B cell (primary cell): Measurements from ENCODE around the gene RNF17. TPM values are rescaled to one million over a fixed set of nuclear protein-coding genes. Genes with fewer than 3 reads are reported as not detected.

Experiments
- ATAC-seq: fragments of 200-7000 bp; cut with Tn5 transposase; one replicate; pipeline ENCODE4 v1.10.0; 2021; ENCODE audit warnings: low read depth, mild to moderate bottlenecking, moderate number of reproducible peaks, moderate library complexity
- CTCF ChIA-PET: fragments of 350-600 bp; sonication (Branson Sonifier 250); formaldehyde crosslinking; loops from one replicate; lab custom pipeline; 2021; ENCODE audit warnings: antibody characterized with exemption, inconsistent platforms; lab: Charles Lee
- POLR2A ChIA-PET: fragments of 350-600 bp; sonication (Branson Sonifier 250); formaldehyde crosslinking; loops from one replicate; lab custom pipeline; 2021; ENCODE audit warnings: antibody characterized with exemption; lab: Charles Lee
- DNase-seq: peaks from one replicate; pipeline ENCODE4 v3.0.0; 2013
- H2AFZ ChIP-seq: 2 replicates; pipeline ENCODE4 v1.6.1; 2012; ENCODE audit warnings: mild to moderate bottlenecking, low read depth, low read length; ENCODE audit not compliant: insufficient read depth, poor library complexity, severe bottlenecking
- H3K27ac ChIP-seq, 2 donors: 1 replicate in 1 of 2; 2 replicates in 1 of 2; pipeline ENCODE4 v1.5.1; 2012 to 2013; ENCODE audit warnings: low read length in 2 of 2, mild to moderate bottlenecking in 2 of 2, moderate library complexity in 1 of 2
- H3K27me3 ChIP-seq, 4 experiments: fragments of 200-600 bp in 1 of 4; sonication (generic) in 1 of 4; replicated peaks in 1 of 4; 1 replicate in 2 of 4; 2 replicates in 2 of 4; pipeline versions ENCODE4 v1.6.1 to v1.7.0; 2013 to 2016; ENCODE audit warnings: low read length in 3 of 4, mild to moderate bottlenecking in 2 of 4, mixed read lengths in 1 of 4, moderate library complexity in 1 of 4; ENCODE audit not compliant: insufficient read depth in 4 of 4, control insufficient read depth in 3 of 4; ENCODE audit errors: control extremely low read depth in 1 of 4
- H3K36me3 ChIP-seq, 2 experiments: replicated peaks in 1 of 2; 1 replicate in 1 of 2; 2 replicates in 1 of 2; pipeline versions ENCODE4 v1.6.1 to v1.7.1; 2013; ENCODE audit warnings: low read length in 1 of 2; ENCODE audit not compliant: insufficient read depth in 2 of 2, control insufficient read depth in 1 of 2; ENCODE audit errors: control extremely low read depth in 1 of 2, extremely low read depth in 1 of 2
- H3K4me1 ChIP-seq, 2 donors: fragments of 200-600 bp in 1 of 2; sonication (generic) in 1 of 2; 1 replicate in 1 of 2; 2 replicates in 1 of 2; pipeline versions ENCODE4 v1.5.1 to v1.6.1; 2013 to 2017; ENCODE audit warnings: low read length in 2 of 2; ENCODE audit not compliant: control insufficient read depth in 2 of 2, insufficient read depth in 2 of 2
- H3K4me2 ChIP-seq: replicated peaks from 2 replicates; pipeline ENCODE3; 2012; ENCODE audit warnings: mild to moderate bottlenecking, low read depth, low read length; ENCODE audit not compliant: poor library complexity, severe bottlenecking
- H3K4me3 ChIP-seq, 5 experiments: fragments of 200-600 bp in 1 of 5; sonication (generic) in 1 of 5; 1 replicate in 3 of 5; 2 replicates in 2 of 5; pipeline versions ENCODE4 v1.5.1 to v1.7.0; 2011 to 2016; ENCODE audit warnings: low read length in 4 of 5, mild to moderate bottlenecking in 4 of 5, low read depth in 2 of 5, control low read depth in 1 of 5, moderate library complexity in 1 of 5; ENCODE audit not compliant: insufficient read depth in 1 of 5; ENCODE audit errors: control extremely low read depth in 1 of 5, extremely low read depth in 1 of 5
- H3K79me2 ChIP-seq: fragments of 200-600 bp; sonication (generic); one replicate; pipeline ENCODE4 v1.6.0; 2016; ENCODE audit warnings: low read length; ENCODE audit not compliant: control insufficient read depth, insufficient read depth
- H3K9ac ChIP-seq: fragments of 200-600 bp; sonication (generic); 2 replicates; pipeline ENCODE4 v1.6.1; 2017; ENCODE audit warnings: mild to moderate bottlenecking, low read length, moderate library complexity
- H3K9me3 ChIP-seq, 3 donors: one replicate each; pipeline versions ENCODE4 v1.6.1 to v1.7.1; 2013; ENCODE audit warnings: low read length in 2 of 3; ENCODE audit not compliant: control insufficient read depth in 2 of 3, insufficient read depth in 1 of 3; ENCODE audit errors: control extremely low read depth in 1 of 3
- H4K20me1 ChIP-seq: 2 replicates; pipeline ENCODE4 v1.6.0; 2012; ENCODE audit warnings: mild to moderate bottlenecking, low read length; ENCODE audit not compliant: insufficient read depth, control insufficient read depth, poor library complexity, severe bottlenecking
- H3K27ac Mint-ChIP-seq: one replicate; pipeline ENCODE4 v1.8.0; 2021; ENCODE audit warnings: mixed read lengths
- H3K27me3 Mint-ChIP-seq: one replicate; pipeline ENCODE4 v1.8.0; 2021; ENCODE audit warnings: mixed read lengths
- H3K4me1 Mint-ChIP-seq: one replicate; pipeline ENCODE4 v1.8.0; 2021; ENCODE audit warnings: mixed read lengths
- H3K4me3 Mint-ChIP-seq: one replicate; pipeline ENCODE4 v1.8.0; 2021; ENCODE audit warnings: mixed read lengths
- H3K9me3 Mint-ChIP-seq: one replicate; pipeline ENCODE4 v1.8.0; 2022; ENCODE audit warnings: mixed read lengths; ENCODE audit not compliant: insufficient read depth
- EZH2 ChIP-seq: IDR thresholded peaks from 2 replicates; pipeline ENCODE4 v1.6.1; 2012; ENCODE audit warnings: borderline replicate concordance, low read depth, mild to moderate bottlenecking, moderate library complexity, low read length; ENCODE audit not compliant: insufficient read depth, poor library complexity, severe bottlenecking
- WGBS: methylation state at CpG from one replicate; pipeline ENCODE4 v1.1.5; 2013; ENCODE audit warnings: missing lambda C conversion rate; ENCODE audit not compliant: insufficient coverage; 5-methylcytosine and 5-hydroxymethylcytosine counted together
- intact Hi-C: fragments of 100-400 bp; cut with micrococcal nuclease; formaldehyde crosslinking; loops from one replicate; pipeline ENCODE4 v1.10.0; 2022
- polyA minus RNA-seq: library from RNA; depleted of rRNA, polyadenylated mRNA; stranded (reverse); fragments of >200 nt; gene quantifications from 2 replicates; pipeline ENCODE4 v1.2.3, GENCODE V29; 2012
- polyA plus RNA-seq: library from polyadenylated mRNA; depleted of rRNA; stranded (reverse); fragments of >200 nt; gene quantifications from 2 replicates; pipeline ENCODE4 v1.2.3, GENCODE V29; 2012
- total RNA-seq, 2 donors: library from RNA; stranded (reverse); fragments of 120-200 nt in 1 of 2; gene quantifications; 1 replicate in 1 of 2; 2 replicates in 1 of 2; pipeline versions ENCODE4 v1.2.3 to v1.2.4, GENCODE V29; 2013 to 2022
- TF ChIP-seq, protein P1 (sequence below): fragments of 200-600 bp; IDR thresholded peaks from one replicate; pipeline ENCODE4 v1.8.0; 2022; ENCODE audit warnings: antibody characterized with exemption, mild to moderate bottlenecking

Gene RNF17, protein sequence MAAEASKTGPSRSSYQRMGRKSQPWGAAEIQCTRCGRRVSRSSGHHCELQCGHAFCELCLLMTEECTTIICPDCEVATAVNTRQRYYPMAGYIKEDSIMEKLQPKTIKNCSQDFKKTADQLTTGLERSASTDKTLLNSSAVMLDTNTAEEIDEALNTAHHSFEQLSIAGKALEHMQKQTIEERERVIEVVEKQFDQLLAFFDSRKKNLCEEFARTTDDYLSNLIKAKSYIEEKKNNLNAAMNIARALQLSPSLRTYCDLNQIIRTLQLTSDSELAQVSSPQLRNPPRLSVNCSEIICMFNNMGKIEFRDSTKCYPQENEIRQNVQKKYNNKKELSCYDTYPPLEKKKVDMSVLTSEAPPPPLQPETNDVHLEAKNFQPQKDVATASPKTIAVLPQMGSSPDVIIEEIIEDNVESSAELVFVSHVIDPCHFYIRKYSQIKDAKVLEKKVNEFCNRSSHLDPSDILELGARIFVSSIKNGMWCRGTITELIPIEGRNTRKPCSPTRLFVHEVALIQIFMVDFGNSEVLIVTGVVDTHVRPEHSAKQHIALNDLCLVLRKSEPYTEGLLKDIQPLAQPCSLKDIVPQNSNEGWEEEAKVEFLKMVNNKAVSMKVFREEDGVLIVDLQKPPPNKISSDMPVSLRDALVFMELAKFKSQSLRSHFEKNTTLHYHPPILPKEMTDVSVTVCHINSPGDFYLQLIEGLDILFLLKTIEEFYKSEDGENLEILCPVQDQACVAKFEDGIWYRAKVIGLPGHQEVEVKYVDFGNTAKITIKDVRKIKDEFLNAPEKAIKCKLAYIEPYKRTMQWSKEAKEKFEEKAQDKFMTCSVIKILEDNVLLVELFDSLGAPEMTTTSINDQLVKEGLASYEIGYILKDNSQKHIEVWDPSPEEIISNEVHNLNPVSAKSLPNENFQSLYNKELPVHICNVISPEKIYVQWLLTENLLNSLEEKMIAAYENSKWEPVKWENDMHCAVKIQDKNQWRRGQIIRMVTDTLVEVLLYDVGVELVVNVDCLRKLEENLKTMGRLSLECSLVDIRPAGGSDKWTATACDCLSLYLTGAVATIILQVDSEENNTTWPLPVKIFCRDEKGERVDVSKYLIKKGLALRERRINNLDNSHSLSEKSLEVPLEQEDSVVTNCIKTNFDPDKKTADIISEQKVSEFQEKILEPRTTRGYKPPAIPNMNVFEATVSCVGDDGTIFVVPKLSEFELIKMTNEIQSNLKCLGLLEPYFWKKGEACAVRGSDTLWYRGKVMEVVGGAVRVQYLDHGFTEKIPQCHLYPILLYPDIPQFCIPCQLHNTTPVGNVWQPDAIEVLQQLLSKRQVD (N-terminal part only)
- total RNA-seq (not detected in 2 replicates), polyA plus RNA-seq (0.12 TPM in 1 of 2 replicates, not detected in the other), polyA minus RNA-seq (0.34 TPM in 1 of 2 replicates, not detected in the other)
- 0.05 TPM for total RNA-seq (2013)

GRCh38 chr13:24763596-24764275 is at the start of gene RNF17:
Gene RNF17 (plus strand): TSS chr13:24764169. CDS start chr13:24764204, 35 bp downstream.
- H3K27ac Mint-ChIP-seq, result no peak within 1 kb of the TSS
- Histone ChIP-seq H3K9ac (no peak within 1 kb of the TSS), H3K79me2 (no peaks in the 10 kb centered on the region), H3K4me3 (no peak within 1 kb of the TSS), H3K9me3 (peaks cover 0 to 9% (median 0%) of the 10 kb centered on the region in 3 donors), H3K4me1 (no peaks in the 10 kb centered on the region), H2AFZ (no peak within 1 kb of the TSS), H3K4me2 (no peak within 1 kb of the TSS), H3K27ac (no peak within 1 kb of the TSS), H3K36me3 (no peaks in the 10 kb centered on the region), H4K20me1 (no peaks in the 10 kb centered on the region), H3K27me3 (no peaks in the 10 kb centered on the region)
- H3K4me1 Mint-ChIP-seq, result no peaks in the 10 kb centered on the region
- TF ChIP-seq EZH2, result no peak
- TF ChIP-seq, protein P1, sequence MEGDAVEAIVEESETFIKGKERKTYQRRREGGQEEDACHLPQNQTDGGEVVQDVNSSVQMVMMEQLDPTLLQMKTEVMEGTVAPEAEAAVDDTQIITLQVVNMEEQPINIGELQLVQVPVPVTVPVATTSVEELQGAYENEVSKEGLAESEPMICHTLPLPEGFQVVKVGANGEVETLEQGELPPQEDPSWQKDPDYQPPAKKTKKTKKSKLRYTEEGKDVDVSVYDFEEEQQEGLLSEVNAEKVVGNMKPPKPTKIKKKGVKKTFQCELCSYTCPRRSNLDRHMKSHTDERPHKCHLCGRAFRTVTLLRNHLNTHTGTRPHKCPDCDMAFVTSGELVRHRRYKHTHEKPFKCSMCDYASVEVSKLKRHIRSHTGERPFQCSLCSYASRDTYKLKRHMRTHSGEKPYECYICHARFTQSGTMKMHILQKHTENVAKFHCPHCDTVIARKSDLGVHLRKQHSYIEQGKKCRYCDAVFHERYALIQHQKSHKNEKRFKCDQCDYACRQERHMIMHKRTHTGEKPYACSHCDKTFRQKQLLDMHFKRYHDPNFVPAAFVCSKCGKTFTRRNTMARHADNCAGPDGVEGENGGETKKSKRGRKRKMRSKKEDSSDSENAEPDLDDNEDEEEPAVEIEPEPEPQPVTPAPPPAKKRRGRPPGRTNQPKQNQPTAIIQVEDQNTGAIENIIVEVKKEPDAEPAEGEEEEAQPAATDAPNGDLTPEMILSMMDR, result no peak
- CTCF ChIA-PET, result no interaction called here
- no peak within 1 kb of the TSS for H3K4me3 Mint-ChIP-seq
- H3K9me3 Mint-ChIP-seq, result no peaks in the 10 kb centered on the region
- H3K27me3 Mint-ChIP-seq, result peaks cover 16% of the 10 kb centered on the region
- WGBS, result 93% methylated on average over 24 of the region's 28 CpGs
- POLR2A ChIA-PET, result no interaction called here
- no peak for ATAC-seq
- intact Hi-C loops, result no loop called here
- DNase-seq, result no peak
